Measurements from ENCODE around the gene CHP1. TPM values are rescaled to one million over a fixed set of nuclear protein-coding genes. Genes with fewer than 3 reads are reported as not detected.

CHP1 gene
- total RNA-seq, 1 experiment from 2014 or later: 97.7 TPM

DNA sequence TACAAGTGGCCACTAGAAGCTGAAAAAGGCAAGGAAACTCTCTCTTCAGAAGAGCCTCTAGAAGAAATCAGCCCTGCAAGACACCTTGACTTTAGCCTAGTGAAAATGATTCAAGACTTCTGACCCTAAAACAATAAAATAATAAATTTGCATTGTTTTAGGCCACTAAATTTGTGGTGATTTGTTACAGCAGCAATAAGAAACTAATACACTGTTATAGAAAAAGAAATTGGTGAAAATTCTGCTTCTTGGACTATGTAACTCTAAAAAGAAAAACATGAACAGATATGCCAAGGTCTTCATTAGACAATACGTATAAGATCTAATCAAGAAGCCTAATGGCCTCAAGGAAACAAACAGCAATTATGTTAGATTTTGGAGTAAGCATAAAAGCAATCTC, 36.6 kb upstream of the CHP1 start:
- no peak overlapping the region for H2BK5ac ChIP-seq (ENCODE audit: insufficient read length, low read length)
- no peak overlapping the region for H3K4ac ChIP-seq (ENCODE audit: low read depth, low read length)
- no peaks in the 10 kb centered on the region for H3K79me1 ChIP-seq (ENCODE audit: insufficient read depth, low read depth, low read length, poor library complexity, severe bottlenecking)
- no peak overlapping the region for H2BK12ac ChIP-seq (ENCODE audit: insufficient read length, low read depth, low read length)
- no peak overlapping the region for H3K18ac ChIP-seq (ENCODE audit: insufficient read length, low read depth, low read length)
- no peaks in the 10 kb centered on the region for H3K23me2 ChIP-seq (ENCODE audit: insufficient read length, low read depth, low read length, poor library complexity, severe bottlenecking)
- no peak overlapping the region for H3K27ac Mint-ChIP-seq
- no peaks in the 10 kb centered on the region for H4K20me1 ChIP-seq (ENCODE audit: control insufficient read depth, insufficient read depth, insufficient read length)
- no peaks in the 10 kb centered on the region for H3K27me3 ChIP-seq (ENCODE audit: insufficient read depth, low read length)
- H2BK120ac ChIP-seq (ENCODE audit: low read depth, low read length, poor library complexity, severe bottlenecking): no peak overlapping the region
- no peaks in the 10 kb centered on the region for H3K79me2 ChIP-seq (ENCODE audit: insufficient read depth, low read length)
- H3K4me1 ChIP-seq (ENCODE audit: insufficient read depth, low read length): no peaks in the 10 kb centered on the region
- no peak for DNase-seq
- H4K8ac ChIP-seq (replicated peaks; ENCODE audit: insufficient read length, low read depth, low read length): no peak overlapping the region
- no peak overlapping the region for H3K4me3 Mint-ChIP-seq
- H2AFZ ChIP-seq (ENCODE audit: low read length): no peak overlapping the region
- WGBS (ENCODE audit: extremely low coverage, insufficient read length, low lambda C conversion rate): no CpG with 5 or more reads among the region's 1 CpG
- H2BK20ac ChIP-seq (ENCODE audit: low read depth, low read length, poor library complexity, severe bottlenecking): no peak overlapping the region
- H3K56ac ChIP-seq (ENCODE audit: insufficient read length, low read depth, low read length): no peak overlapping the region
- no peak overlapping the region for H3T11ph ChIP-seq (ENCODE audit: low read length)
- H4K5ac ChIP-seq (ENCODE audit: insufficient read length, low read depth, low read length): no peak overlapping the region
- TF ChIP-seq, protein P1, sequence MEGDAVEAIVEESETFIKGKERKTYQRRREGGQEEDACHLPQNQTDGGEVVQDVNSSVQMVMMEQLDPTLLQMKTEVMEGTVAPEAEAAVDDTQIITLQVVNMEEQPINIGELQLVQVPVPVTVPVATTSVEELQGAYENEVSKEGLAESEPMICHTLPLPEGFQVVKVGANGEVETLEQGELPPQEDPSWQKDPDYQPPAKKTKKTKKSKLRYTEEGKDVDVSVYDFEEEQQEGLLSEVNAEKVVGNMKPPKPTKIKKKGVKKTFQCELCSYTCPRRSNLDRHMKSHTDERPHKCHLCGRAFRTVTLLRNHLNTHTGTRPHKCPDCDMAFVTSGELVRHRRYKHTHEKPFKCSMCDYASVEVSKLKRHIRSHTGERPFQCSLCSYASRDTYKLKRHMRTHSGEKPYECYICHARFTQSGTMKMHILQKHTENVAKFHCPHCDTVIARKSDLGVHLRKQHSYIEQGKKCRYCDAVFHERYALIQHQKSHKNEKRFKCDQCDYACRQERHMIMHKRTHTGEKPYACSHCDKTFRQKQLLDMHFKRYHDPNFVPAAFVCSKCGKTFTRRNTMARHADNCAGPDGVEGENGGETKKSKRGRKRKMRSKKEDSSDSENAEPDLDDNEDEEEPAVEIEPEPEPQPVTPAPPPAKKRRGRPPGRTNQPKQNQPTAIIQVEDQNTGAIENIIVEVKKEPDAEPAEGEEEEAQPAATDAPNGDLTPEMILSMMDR (conservative IDR thresholded peaks at IDR 0.05): no peak
- no peak overlapping the region for H2AK5ac ChIP-seq (ENCODE audit: insufficient read length, low read length)
- peaks cover 0 to 3% (median 0%) of the 10 kb centered on the region in 3 experiments; a peak in 1 of 7 replicates for H3K36me3 Mint-ChIP-seq (ENCODE audit: insufficient read depth in 1 of 3, low read depth in 3 of 3)
- H2BK15ac ChIP-seq (ENCODE audit: low read depth, low read length): no peak overlapping the region
- H3K9me3 ChIP-seq (ENCODE audit: control insufficient read depth, low read depth, low read length): no peaks in the 10 kb centered on the region
- H3K27me3 Mint-ChIP-seq (ENCODE audit: low read depth): no peaks in the 10 kb centered on the region
- H3K4me2 ChIP-seq (ENCODE audit: insufficient read depth, insufficient read length, low read length): no peak overlapping the region
- no peaks in the 10 kb centered on the region; a peak in 1 of 4 replicates for H3K4me1 Mint-ChIP-seq
- H3K23ac ChIP-seq (ENCODE audit: insufficient read length, low read depth, low read length): no peak overlapping the region
- no peak overlapping the region for H3K27ac ChIP-seq (ENCODE audit: insufficient read length, low read depth, low read length)
- peaks cover 6 to 8% of the 10 kb centered on the region in 2 experiments; a peak in 4 of 5 replicates for H3K9me3 Mint-ChIP-seq
- no peak overlapping the region for H3K9ac ChIP-seq (ENCODE audit: extremely low read depth, insufficient read length, low read length)
- H3K14ac ChIP-seq (ENCODE audit: insufficient read depth, low read length): no peak overlapping the region
- H4K91ac ChIP-seq (ENCODE audit: insufficient read length, low read depth, low read length): no peak overlapping the region
